Naive thymus-derived CD4-positive, alpha-beta T cell (primary cell): ENCODE results near the gene ATP6V1C2. TPM values are rescaled to one million over a fixed set of nuclear protein-coding genes. Genes with fewer than 3 reads are reported as not detected.

ENCODE experiments used
- ATAC-seq: fragments of 150-1000 bp; cut with Tn5 transposase; 2 replicates; pipeline ENCODE4 v1.10.0; 2021; ENCODE audit warnings: mild to moderate bottlenecking, moderate library complexity
- CTCF ChIA-PET: fragments of 350-600 bp; sonication (Branson Sonifier 250); formaldehyde crosslinking; loops from one replicate; lab custom pipeline; 2021; ENCODE audit warnings: antibody characterized with exemption; lab: Charles Lee
- POLR2A ChIA-PET: fragments of 350-600 bp; sonication (Branson Sonifier 250); formaldehyde crosslinking; loops from one replicate; lab custom pipeline; 2021; ENCODE audit warnings: antibody characterized with exemption, inconsistent platforms; lab: Charles Lee
- DNase-seq, 9 donors: peaks; one replicate each; pipeline versions ENCODE4 v3.0.0 to v3.0.0-alpha.2; 2020 to 2022; ENCODE audit warnings: mixed read lengths in 1 of 9
- H3K27ac ChIP-seq: one replicate; pipeline ENCODE4 v1.7.0; 2013; ENCODE audit warnings: mild to moderate bottlenecking, low read depth, low read length, moderate library complexity
- H3K27me3 ChIP-seq, 2 donors: one replicate each; pipeline ENCODE4 v1.7.0; 2013; ENCODE audit warnings: low read length in 2 of 2, mild to moderate bottlenecking in 2 of 2, moderate library complexity in 2 of 2; ENCODE audit not compliant: control insufficient read depth in 2 of 2, insufficient read depth in 2 of 2
- H3K36me3 ChIP-seq, 3 experiments: 1 replicate in 2 of 3; 2 replicates in 1 of 3; pipeline ENCODE4 v1.7.0; 2013; ENCODE audit warnings: low read length in 3 of 3, mild to moderate bottlenecking in 3 of 3, moderate library complexity in 1 of 3; ENCODE audit not compliant: insufficient read depth in 3 of 3, control insufficient read depth in 2 of 3
- H3K4me1 ChIP-seq, 2 donors: one replicate each; pipeline ENCODE4 v1.7.0; 2013; ENCODE audit warnings: low read length in 2 of 2, mild to moderate bottlenecking in 2 of 2, moderate library complexity in 1 of 2; ENCODE audit not compliant: control insufficient read depth in 2 of 2, insufficient read depth in 2 of 2
- H3K4me3 ChIP-seq: 2 replicates; pipeline ENCODE4 v1.7.0; 2013; ENCODE audit warnings: mild to moderate bottlenecking, low read length
- H3K9me3 ChIP-seq, 3 experiments: 1 replicate in 2 of 3; 2 replicates in 1 of 3; pipeline ENCODE4 v1.7.0; 2013; ENCODE audit warnings: low read length in 3 of 3; ENCODE audit not compliant: control insufficient read depth in 2 of 3
- H3K27ac Mint-ChIP-seq, 9 donors: one replicate each; pipeline ENCODE4 v1.8.0; 2020 to 2022; ENCODE audit warnings: mixed read lengths in 9 of 9, mild to moderate bottlenecking in 8 of 9, moderate library complexity in 5 of 9, inconsistent platforms in 2 of 9
- H3K27me3 Mint-ChIP-seq, 5 donors: one replicate each; pipeline ENCODE4 v1.8.0; 2021 to 2022; ENCODE audit warnings: mixed read lengths in 5 of 5, mild to moderate bottlenecking in 1 of 5
- H3K36me3 Mint-ChIP-seq, 5 donors: one replicate each; pipeline ENCODE4 v1.8.0; 2020 to 2022; ENCODE audit warnings: mixed read lengths in 5 of 5, mild to moderate bottlenecking in 3 of 5, inconsistent platforms in 1 of 5
- H3K4me1 Mint-ChIP-seq, 7 donors: one replicate each; pipeline ENCODE4 v1.8.0; 2020 to 2022; ENCODE audit warnings: mixed read lengths in 7 of 7, mild to moderate bottlenecking in 3 of 7, inconsistent platforms in 1 of 7
- H3K4me3 Mint-ChIP-seq, 10 donors: one replicate each; pipeline ENCODE4 v1.8.0; 2020 to 2022; ENCODE audit warnings: mild to moderate bottlenecking in 10 of 10, mixed read lengths in 10 of 10, moderate library complexity in 6 of 10, inconsistent platforms in 2 of 10
- H3K9me3 Mint-ChIP-seq, 11 donors: one replicate each; pipeline ENCODE4 v1.8.0; 2020 to 2022; ENCODE audit warnings: mixed read lengths in 11 of 11, mild to moderate bottlenecking in 4 of 11, inconsistent platforms in 1 of 11, moderate library complexity in 1 of 11
- intact Hi-C, 2 donors: fragments of 100-400 bp; cut with micrococcal nuclease; formaldehyde crosslinking; loops; one replicate each; pipeline ENCODE4 v1.15.1; 2023
- polyA plus RNA-seq, 2 donors: library from polyadenylated mRNA; unstranded; fragments of 300-500 nt; fragmentation: Illumina TruSeq; gene quantifications; one replicate each; pipeline ENCODE4 v1.2.3, GENCODE V29; 2021
- total RNA-seq, 6 experiments: library from RNA in 5 of 6; stranded (reverse) in 5 of 6; gene quantifications; 1 replicate in 5 of 6; 2 replicates in 1 of 6; pipeline ENCODE4 v1.2.3 and lab custom pipeline; 2021 to 2026

ATP6V1C2 gene
- total and polyA plus RNA-seq, 7 experiments from 2014 or later: not detected

GRCh38 chr2:10763461-10763800 lies 42.0 kb downstream of the ATP6V1C2 start:
- no peak overlapping the region for H3K27ac ChIP-seq
- Mint-ChIP-seq H3K4me1 (no peaks in the 10 kb centered on the region), H3K4me3 (no peak overlapping the region), H3K27ac (no peak overlapping the region), H3K9me3 (no peaks in the 10 kb centered on the region), H3K36me3 (no peaks in the 10 kb centered on the region), H3K27me3 (peaks cover 0 to 6% (median 0%) of the 10 kb centered on the region in 5 donors)
- no peaks in the 10 kb centered on the region for H3K36me3 ChIP-seq
- intact Hi-C loops: no loop called here
- H3K9me3 ChIP-seq: no peaks in the 10 kb centered on the region
- no peaks in the 10 kb centered on the region for H3K27me3 ChIP-seq
- ChIA-PET CTCF (no interaction called here), POLR2A (no interaction called here)
- no peaks in the 10 kb centered on the region for H3K4me1 ChIP-seq
- DNase-seq (no peak), ATAC-seq (no peak)
- no peak overlapping the region for H3K4me3 ChIP-seq

GRCh38 chr2:10764096-10764785 lies 42.8 kb downstream of the ATP6V1C2 start:
- DNase-seq (no peak), ATAC-seq (no peak)
- intact Hi-C loops: no loop called here
- no peak overlapping the region for H3K27ac Mint-ChIP-seq
- H3K9me3 Mint-ChIP-seq: no peaks in the 10 kb centered on the region
- CTCF ChIA-PET: no interaction called here
- Histone ChIP-seq H3K27me3 (no peaks in the 10 kb centered on the region), H3K36me3 (no peaks in the 10 kb centered on the region), H3K4me3 (no peak overlapping the region), H3K4me1 (no peaks in the 10 kb centered on the region), H3K9me3 (no peaks in the 10 kb centered on the region), H3K27ac (no peak overlapping the region)
- POLR2A ChIA-PET: no interaction called here
- no peaks in the 10 kb centered on the region for H3K4me1 Mint-ChIP-seq
- no peaks in the 10 kb centered on the region for H3K36me3 Mint-ChIP-seq
- peaks cover 0 to 6% (median 0%) of the 10 kb centered on the region in 5 donors for H3K27me3 Mint-ChIP-seq
- no peak overlapping the region for H3K4me3 Mint-ChIP-seq

GRCh38 chr2:10764896-10765295 lies 43.5 kb downstream of the ATP6V1C2 start:
- intact Hi-C loops: no loop called here
- Mint-ChIP-seq H3K27me3 (peaks cover 0 to 6% (median 0%) of the 10 kb centered on the region in 5 donors), H3K9me3 (no peaks in the 10 kb centered on the region), H3K36me3 (no peaks in the 10 kb centered on the region), H3K4me3 (no peak overlapping the region), H3K27ac (no peak overlapping the region), H3K4me1 (no peaks in the 10 kb centered on the region)
- Histone ChIP-seq H3K4me1 (no peaks in the 10 kb centered on the region), H3K27me3 (no peaks in the 10 kb centered on the region), H3K4me3 (no peak overlapping the region), H3K36me3 (no peaks in the 10 kb centered on the region), H3K9me3 (no peaks in the 10 kb centered on the region), H3K27ac (no peak overlapping the region)
- DNase-seq: no peak
- POLR2A ChIA-PET: no interaction called here
- no peak for ATAC-seq
- CTCF ChIA-PET: interaction anchor here (0.6 kb wide), 1 partner anchor 1940 kb away, joined by 3 read pairs; no protein-coding TSS in a partner anchor

GRCh38 chr2:10765461-10765860 lies 44.0 kb downstream of the ATP6V1C2 start:
- ChIA-PET POLR2A (no interaction called here), CTCF (interaction anchor here (0.6 kb wide), 1 partner anchor 1939 kb away, joined by 3 read pairs; no protein-coding TSS in a partner anchor)
- no peak overlapping the region for H3K4me3 Mint-ChIP-seq
- intact Hi-C loops: no loop called here
- Histone ChIP-seq H3K4me3 (no peak overlapping the region), H3K36me3 (no peaks in the 10 kb centered on the region), H3K27ac (no peak overlapping the region), H3K27me3 (no peaks in the 10 kb centered on the region), H3K4me1 (no peaks in the 10 kb centered on the region), H3K9me3 (no peaks in the 10 kb centered on the region)
- ATAC-seq (no peak), DNase-seq (no peak)
- peaks cover 0 to 6% (median 0%) of the 10 kb centered on the region in 5 donors for H3K27me3 Mint-ChIP-seq
- H3K36me3 Mint-ChIP-seq: no peaks in the 10 kb centered on the region
- H3K9me3 Mint-ChIP-seq: no peaks in the 10 kb centered on the region
- no peaks in the 10 kb centered on the region for H3K4me1 Mint-ChIP-seq
- H3K27ac Mint-ChIP-seq: no peak overlapping the region

- intact Hi-C loops: no loop called here
- no peak overlapping the region for H3K4me3 ChIP-seq
- no peak for ATAC-seq
- Mint-ChIP-seq H3K27me3 (peaks cover 0 to 6% (median 0%) of the 10 kb centered on the region in 5 donors), H3K27ac (no peak overlapping the region), H3K36me3 (no peaks in the 10 kb centered on the region), H3K4me3 (no peak overlapping the region), H3K9me3 (no peaks in the 10 kb centered on the region), H3K4me1 (no peaks in the 10 kb centered on the region)
- no peaks in the 10 kb centered on the region for H3K36me3 ChIP-seq
- POLR2A ChIA-PET: no interaction called here
- no peak for DNase-seq
- CTCF ChIA-PET: no interaction called here
- no peaks in the 10 kb centered on the region for H3K27me3 ChIP-seq
- no peaks in the 10 kb centered on the region for H3K9me3 ChIP-seq
- H3K4me1 ChIP-seq: no peaks in the 10 kb centered on the region
- no peak overlapping the region for H3K27ac ChIP-seq
Observed at GRCh38 chr2:10765914-10766313, 44.5 kb downstream of the ATP6V1C2 start.

- no peaks in the 10 kb centered on the region for H3K4me1 ChIP-seq
- H3K27me3 ChIP-seq: no peaks in the 10 kb centered on the region
- no peaks in the 10 kb centered on the region for H3K9me3 Mint-ChIP-seq
- no peaks in the 10 kb centered on the region for H3K4me1 Mint-ChIP-seq
- DNase-seq (no peak), ATAC-seq (no peak)
- no peaks in the 10 kb centered on the region for H3K36me3 Mint-ChIP-seq
- H3K9me3 ChIP-seq: no peaks in the 10 kb centered on the region
- H3K36me3 ChIP-seq: no peaks in the 10 kb centered on the region
- no peak overlapping the region for H3K27ac ChIP-seq
- ChIA-PET CTCF (no interaction called here), POLR2A (no interaction called here)
- H3K4me3 Mint-ChIP-seq: no peak overlapping the region
- H3K27me3 Mint-ChIP-seq: peaks cover 0 to 4% (median 0%) of the 10 kb centered on the region in 5 donors
- no peak overlapping the region for H3K4me3 ChIP-seq
- H3K27ac Mint-ChIP-seq: no peak overlapping the region
- intact Hi-C loops: no loop called here
Observed at GRCh38 chr2:10768063-10768507, 46.7 kb downstream of the ATP6V1C2 start.
